ENCODE results near the gene SARDH.
A peak's percentile ranks its signal among the peaks of the same experiment; 100 is the strongest.
"Not testable (repeated sequence)": the region's sequence is repeated elsewhere in the genome, so short reads cannot be mapped to it uniquely, and the experiment has no call there.

Gene SARDH

GRCh38 chr9:133754688-133755227 lies 16.6 kb upstream of the SARDH start:
- DNase-seq, result no peak

GRCh38 chr9:133754187-133754586 lies 16.0 kb upstream of the SARDH start:
- no peak for DNase-seq

- no peak for DNase-seq
These were observed 14.7 kb upstream of the SARDH start for GRCh38 chr9:133752739-133753446.

GRCh38 chr9:133750982-133751649 lies 13.0 kb upstream of the SARDH start:
- no peak for DNase-seq

- DNase-seq, result no peak
These were observed 9.2 kb upstream of the SARDH start for GRCh38 chr9:133747309-133747708.

GRCh38 chr9:133744528-133744927 lies 6.4 kb upstream of the SARDH start:
- not testable (repeated sequence) for DNase-seq

- peak in 1 of 2 experiments; percentile 53 for DNase-seq
These were observed 4.8 kb upstream of the SARDH start for GRCh38 chr9:133742849-133743444.

GRCh38 chr9:133742251-133742650 lies 4.1 kb upstream of the SARDH start:
- DNase-seq, result no peak

GRCh38 chr9:133741716-133742115 lies 3.6 kb upstream of the SARDH start:
- DNase-seq, result no peak

- DNase-seq, result no peak
These were observed 2.8 kb upstream of the SARDH start for GRCh38 chr9:133740911-133741310.

GRCh38 chr9:133739408-133740280 lies 1.5 kb upstream of the SARDH start:
- DNase-seq, result no peak

- DNase-seq, result no peak
These were observed 581 bp upstream of the SARDH start for GRCh38 chr9:133738640-133739225.

- no peak for DNase-seq
These were observed 930 bp downstream of the SARDH start for GRCh38 chr9:133737071-133737773.

- DNase-seq, result no peak
These were observed 2.2 kb downstream of the SARDH start for GRCh38 chr9:133735931-133736330.

- no peak for DNase-seq
These were observed 2.8 kb downstream of the SARDH start for GRCh38 chr9:133735415-133735775.

GRCh38 chr9:133734590-133735414 lies 3.4 kb downstream of the SARDH start:
- no peak for DNase-seq

- no peak for DNase-seq
These were observed 4.2 kb downstream of the SARDH start for GRCh38 chr9:133733796-133734533.

GRCh38 chr9:133733421-133733795 lies 4.7 kb downstream of the SARDH start:
- DNase-seq, result no peak

- no peak for DNase-seq
These were observed 5.3 kb downstream of the SARDH start for GRCh38 chr9:133732639-133733408.
